HPDE6-E6E7 (cell line): Measurements from ENCODE around the gene ACACA.
"Not testable (repeated sequence)": the region's sequence is repeated elsewhere in the genome, so short reads cannot be mapped to it uniquely, and the experiment has no call there.

Experiments used
- DNase-seq: peaks from one replicate; pipeline ENCODE4 v3.0.0; 2011; ENCODE audit warnings: missing footprints; ENCODE audit errors: extremely low spot score

ACACA gene

GRCh38 chr17:37100231-37100630, 306.4 kb downstream of the ACACA start:
- DNase-seq = no peak

GRCh38 chr17:37098910-37099664, 307.5 kb downstream of the ACACA start:
- DNase-seq = no peak

DNA sequence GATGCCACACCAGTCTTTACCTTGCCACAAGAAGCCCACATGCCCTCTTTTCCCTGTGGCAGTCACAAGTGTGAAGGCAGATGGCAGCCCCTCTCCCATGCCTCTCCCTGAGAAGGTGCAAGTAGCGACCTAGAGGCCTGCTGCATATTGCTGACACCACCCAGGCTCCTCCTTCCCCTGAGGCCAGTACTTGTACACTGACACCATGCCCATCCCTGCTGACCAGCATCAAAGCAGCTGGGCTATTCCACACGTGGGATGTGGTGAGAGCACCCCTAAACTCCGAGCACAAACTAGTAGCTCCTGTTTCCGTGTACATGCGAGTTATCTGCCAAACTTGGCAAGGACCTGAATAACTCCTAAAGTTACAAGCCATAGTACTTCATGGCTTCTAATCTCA, 308.5 kb downstream of the ACACA start:
- DNase-seq = no peak

DNA sequence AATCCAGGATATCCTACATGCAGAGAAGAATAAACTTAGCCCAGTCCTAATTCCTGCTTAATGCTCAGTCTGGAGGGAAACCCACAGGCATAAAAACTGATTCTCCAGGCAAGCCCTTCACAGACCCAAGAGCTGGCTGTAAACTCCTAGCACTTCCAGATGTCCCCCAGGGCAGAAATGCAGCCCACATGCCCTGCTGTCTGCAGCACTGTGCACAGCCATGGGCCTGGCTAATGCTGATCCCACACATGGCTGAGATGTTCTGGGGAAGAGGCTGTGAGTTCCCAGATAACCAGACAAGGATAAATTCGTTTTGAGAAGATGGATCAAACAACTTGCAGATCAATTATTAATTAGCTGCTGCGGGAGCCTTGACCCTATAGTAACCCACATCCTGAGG, 309.5 kb downstream of the ACACA start:
- no peak for DNase-seq

GRCh38 chr17:37096071-37096470, 310.6 kb downstream of the ACACA start:
- DNase-seq = no peak

- DNase-seq = no peak
Measured at GRCh38 chr17:37094391-37094790, 312.2 kb downstream of the ACACA start.

DNA sequence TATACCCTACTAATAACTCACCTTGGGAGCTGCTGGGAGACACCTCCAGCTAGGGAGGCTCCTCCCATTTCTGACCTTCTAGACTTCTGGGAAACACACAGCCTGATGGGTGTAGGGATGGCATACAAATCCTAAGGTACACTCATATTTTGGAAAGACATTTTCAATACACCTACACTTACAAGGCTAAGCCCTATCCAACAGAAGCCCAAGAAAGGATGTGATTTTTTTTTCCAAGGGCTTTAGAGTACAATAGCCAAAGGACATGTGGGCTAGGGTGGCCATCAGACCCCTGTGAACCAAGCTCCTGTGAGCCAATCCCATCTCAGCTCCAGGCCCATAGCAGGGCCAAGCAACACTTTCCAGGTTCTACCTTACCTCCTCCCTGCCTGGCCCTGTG, 313.9 kb downstream of the ACACA start:
- DNase-seq = no peak

GRCh38 chr17:37092071-37092470, 314.6 kb downstream of the ACACA start:
- no peak for DNase-seq

- DNase-seq = no peak
Measured at GRCh38 chr17:37090941-37091340, 315.7 kb downstream of the ACACA start.

GRCh38 chr17:37089956-37090355, 316.7 kb downstream of the ACACA start:
- no peak for DNase-seq

GRCh38 chr17:37088913-37089312, 317.7 kb downstream of the ACACA start:
- no peak for DNase-seq

GRCh38 chr17:37088459-37088858, 318.2 kb downstream of the ACACA start:
- DNase-seq = no peak

DNA sequence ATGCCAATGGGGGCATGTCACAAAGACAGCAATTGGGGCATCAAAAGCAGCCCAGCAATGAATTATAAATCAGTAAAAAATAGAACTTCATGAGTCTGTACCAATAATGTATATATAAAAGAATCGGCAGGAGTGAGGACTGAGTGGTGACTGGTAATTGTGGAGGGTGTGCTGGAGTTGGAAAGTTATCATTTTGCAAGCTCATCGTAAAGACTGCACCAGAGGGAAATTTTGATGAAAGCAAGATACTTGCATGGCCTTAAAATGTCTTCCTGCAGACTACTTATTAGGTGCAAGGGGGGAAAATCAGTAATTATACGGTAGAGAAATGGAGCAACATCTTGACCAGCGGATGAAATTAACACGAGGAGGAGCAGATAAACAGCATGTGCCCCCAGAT, 319.0 kb downstream of the ACACA start:
- DNase-seq = no peak

DNA sequence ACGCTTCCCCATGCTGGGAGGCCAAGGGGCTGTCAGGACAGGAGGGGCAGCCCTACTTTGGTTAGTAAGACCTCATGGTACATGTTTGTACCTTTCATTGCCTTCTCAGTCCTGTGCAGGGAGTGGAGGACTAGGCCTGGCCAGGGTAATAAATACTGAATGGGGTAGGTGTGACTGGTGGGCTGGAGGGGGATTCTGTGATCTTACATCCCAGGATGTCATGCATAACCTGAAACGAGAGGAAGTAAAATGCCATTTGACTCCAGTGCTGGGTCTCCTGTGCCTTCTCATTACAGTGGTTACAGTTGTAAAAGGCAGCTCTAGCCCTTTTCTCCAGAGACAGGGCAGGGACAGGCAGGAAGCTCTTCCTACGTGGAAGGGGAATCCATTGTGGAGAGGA, 319.7 kb downstream of the ACACA start:
- DNase-seq = no peak

GRCh38 chr17:37086334-37086733, 320.3 kb downstream of the ACACA start:
- DNase-seq = no peak

DNA sequence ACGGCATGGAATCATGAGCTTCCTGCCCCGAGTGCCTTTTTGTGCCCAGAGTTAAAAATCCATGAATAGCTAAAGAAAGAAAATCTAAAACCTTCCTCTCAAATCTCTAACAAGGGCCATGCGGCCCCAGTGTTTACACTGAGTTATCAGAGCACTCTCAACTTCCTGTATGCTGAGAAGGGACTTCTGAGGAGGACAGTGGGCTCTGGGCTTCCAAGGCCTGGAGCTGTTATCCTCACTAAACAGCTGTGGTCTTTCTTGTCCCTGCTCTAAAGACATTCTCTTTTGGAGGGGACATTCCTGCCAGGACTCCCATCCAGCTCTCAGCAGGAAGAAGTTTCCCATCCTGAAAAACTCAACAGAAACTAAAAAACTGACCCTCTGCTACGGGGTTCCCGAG, 322.3 kb downstream of the ACACA start:
- no peak for DNase-seq

DNA sequence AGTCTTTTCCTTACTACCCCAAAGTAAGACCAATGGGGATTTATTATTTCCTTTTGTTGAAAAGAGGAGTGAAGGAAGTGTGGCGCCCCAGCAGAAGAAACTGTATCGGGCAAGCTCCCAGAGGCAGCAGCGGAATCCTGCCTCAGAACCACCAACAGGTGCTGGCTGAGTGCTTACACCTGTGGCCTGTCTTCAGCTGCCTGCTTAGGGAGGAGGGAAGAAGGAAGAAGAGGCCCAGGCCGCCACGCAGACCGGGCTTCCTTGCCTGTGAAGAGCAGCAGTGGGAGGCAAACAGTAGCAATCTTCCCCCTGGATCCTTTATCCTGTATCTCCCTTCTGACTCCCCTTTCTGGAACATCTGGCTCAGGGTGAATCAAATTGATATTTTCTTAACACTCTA, 323.2 kb downstream of the ACACA start:
- no peak for DNase-seq

DNA sequence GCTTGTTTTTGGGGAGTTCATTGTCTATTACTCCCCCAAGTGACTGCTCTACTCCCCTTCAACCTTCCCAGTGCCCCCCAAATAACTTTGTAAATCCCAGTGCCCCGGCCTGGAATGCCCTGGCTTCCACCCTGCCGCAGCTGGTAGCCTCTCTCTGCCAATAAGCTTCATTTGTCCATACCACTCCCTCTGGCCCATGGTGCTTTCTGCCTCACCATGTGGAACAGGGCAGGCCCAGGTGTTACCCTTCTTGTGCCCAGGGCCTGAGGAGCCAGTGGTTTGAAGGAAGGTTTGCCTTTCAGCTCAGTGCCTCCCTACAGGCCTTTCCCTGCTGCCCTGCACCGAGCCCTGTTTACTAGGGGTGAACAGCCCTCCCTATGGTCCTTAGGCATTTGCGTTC, 323.7 kb downstream of the ACACA start:
- no peak for DNase-seq

- no peak for DNase-seq
Measured at GRCh38 chr17:37082311-37082860, 324.2 kb downstream of the ACACA start.

GRCh38 chr17:37081287-37081686, 325.3 kb downstream of the ACACA start:
- DNase-seq = no peak

DNA sequence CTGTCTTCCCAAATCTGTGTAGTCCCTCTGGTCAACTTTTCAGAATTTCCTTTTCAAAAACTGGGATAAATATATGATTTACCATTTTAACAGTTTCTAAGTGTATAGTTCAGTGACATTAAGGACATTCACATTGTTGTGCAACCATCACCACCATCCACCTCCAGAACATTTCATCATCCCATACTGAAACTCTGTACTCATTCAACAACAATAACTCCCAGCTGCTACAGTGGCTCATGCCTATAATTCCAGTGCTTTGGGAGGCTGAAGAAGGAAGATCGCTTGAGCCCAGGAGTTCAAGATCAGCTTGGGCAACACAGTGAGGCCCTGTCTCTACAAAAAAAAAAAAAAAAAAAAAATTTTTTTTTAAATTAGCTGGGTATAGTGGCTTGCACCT, 326.9 kb downstream of the ACACA start:
- no peak for DNase-seq

GRCh38 chr17:37079065-37079708, 327.4 kb downstream of the ACACA start:
- DNase-seq = no peak

DNA sequence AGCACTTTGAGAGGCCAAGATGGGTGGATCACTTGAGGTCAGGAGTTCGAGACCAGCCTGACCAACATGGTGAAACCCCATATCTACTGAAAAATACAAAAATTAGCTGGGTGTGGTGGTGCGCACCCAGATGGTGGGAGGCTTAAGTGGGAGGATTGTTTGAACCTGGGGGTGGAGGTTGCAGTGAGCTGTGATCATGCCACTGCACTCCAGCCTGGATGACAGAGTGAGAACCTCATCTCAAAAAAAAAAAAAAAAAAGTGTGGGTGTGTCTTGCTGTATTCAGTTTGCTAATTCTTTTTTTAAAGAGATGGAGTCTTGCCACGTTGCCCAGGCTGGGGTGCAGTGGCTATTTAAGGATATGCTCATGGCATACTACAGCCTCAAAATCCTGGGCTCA, 333.2 kb downstream of the ACACA start:
- not testable (repeated sequence) for DNase-seq
